Stimulated activated CD4-positive, alpha-beta T cell treated with anti-CD3 and anti-CD28 coated beads, Interleukin-4, amount 100 ng/mL, for 1 hour (primary cell): ENCODE results near the gene ZNF600.
"Not testable (repeated sequence)": the region's sequence is repeated elsewhere in the genome, so short reads cannot be mapped to it uniquely, and the experiment has no call there.

ENCODE experiments used
- DNase-seq: peaks from one replicate; pipeline ENCODE4 v3.0.0-alpha.2; 2020

The ZNF600 gene

DNA sequence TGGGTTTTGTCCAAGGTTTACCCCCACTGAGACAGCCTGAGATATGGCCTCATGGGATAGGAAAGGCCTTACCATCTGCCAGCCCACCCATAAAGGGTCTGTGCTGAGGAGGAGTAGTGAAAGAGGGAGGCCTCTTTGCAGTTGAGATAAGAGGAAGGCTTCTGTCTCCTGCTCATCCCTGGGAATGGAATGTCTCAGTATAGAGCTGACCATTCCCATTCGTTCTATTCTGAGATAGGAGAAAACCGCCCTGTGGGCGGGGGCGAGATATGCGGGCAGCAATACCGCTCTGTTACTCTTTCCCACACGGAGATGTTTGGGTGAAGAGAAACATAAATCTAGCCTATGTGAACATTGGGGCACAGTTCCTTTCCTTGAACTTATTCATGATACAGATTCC, 45.2 kb downstream of the ZNF600 start:
- DNase-seq = not testable (repeated sequence)

DNA sequence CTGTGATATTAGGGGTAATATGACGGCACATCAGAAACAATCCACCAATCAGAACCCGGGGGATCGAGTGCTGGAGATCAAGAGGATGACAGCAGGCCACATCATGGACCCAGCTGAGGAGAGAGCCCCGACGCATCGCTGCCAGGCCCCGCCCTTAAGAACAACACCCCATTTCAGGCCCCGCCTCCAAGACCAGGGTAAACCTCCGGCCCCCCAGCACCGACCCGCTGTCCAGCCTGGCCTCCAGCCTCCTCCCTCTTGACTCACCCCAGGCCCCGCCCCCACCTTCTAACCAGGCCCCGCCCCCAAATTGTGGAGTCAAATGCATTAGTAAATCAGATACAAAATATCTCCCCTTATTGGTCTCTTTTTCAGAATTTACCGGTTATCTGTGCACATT, 47.0 kb downstream of the ZNF600 start:
- DNase-seq = no peak

DNA sequence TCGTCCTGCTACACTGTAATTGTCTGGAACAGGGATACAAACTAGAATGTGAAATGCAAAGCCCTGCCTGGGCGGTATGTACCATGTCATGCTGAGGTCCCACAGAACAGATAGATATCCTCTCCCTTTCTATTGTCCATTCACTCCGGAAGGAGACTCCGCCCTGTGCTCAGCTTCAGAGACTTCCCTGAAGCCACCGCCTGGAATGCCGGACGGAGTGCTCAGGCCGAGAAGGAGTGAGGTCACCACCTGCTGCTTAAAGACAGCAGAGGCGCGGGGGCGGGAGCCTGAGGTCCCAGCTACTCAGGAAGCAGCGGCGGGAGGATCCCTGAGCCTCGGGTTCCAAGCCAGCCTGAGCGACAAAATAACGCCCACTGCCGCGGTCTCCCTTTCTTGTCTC, 50.9 kb downstream of the ZNF600 start:
- no peak for DNase-seq

DNA sequence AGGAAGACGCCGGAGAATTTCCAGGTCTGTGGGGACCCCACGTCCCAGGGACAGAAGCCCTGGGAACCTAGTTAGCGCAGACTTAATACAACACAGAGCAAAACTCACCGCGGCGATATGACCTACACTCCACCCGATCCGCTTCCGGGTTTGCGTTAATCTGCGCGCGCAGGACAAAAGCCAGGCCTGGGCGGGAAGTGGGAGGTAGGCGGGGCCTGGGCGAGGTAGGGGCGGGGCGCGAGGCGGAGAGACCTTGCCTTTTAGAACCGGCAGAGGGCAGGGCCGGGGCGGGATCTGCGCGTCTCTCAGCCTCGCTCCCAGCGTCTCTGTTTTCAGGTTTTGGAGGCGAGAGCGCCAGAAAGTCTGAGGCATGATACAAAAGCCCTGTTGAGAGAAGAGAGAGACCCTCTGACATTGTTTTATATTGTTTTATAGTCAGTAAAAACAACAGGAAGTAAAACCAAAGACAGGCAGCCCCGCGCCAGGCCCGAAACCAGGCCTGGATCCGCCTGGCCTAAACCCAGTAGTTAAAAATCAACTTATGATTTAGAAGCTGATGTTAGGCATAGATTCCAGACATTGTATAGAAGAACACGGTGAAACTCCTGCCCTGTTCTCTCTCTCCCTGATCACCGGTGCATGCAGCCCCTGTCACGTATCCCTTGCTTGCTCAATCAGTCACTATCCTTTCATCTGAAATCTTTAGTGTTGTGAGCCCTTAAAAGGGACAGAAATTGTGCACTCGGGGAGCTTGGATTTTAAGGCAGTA, 51.5 kb downstream of the ZNF600 start, which contains the start of gene ZNF611:
Gene ZNF611, minus strand, starts transcription at position 152 of the 769 bp plus-strand sequence. CDS start 19,150 bp downstream, outside the sequence.
- DNase-seq = peak; percentile 99

DNA sequence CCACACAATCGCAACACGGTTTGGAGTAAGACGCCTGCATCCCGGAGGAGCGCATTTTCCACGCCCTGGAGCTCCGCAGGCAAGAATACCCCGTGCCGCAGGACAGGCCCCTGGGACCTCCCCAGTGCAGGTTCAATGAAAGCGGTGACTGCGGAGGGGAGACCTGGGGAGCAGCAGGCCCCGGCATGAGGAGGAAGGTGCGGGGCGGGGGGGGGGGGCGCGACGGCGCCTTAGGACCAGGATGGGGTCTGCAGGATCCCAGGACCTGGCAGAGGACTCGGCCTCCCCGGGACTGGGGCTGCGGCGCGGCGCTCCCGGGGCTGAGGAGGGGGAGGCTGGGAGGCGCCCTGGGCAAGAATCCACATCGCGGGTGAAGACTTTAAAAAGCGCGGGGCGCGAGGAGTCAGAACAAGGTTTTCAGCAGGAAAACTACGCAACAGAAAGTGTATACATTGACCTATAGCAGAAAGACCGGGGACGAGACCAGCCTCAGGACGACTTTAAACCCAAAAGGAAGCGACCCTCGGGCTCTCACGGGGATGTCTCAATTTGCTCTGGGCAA, 52.2 kb downstream of the ZNF600 start:
- DNase-seq = no peak

DNA sequence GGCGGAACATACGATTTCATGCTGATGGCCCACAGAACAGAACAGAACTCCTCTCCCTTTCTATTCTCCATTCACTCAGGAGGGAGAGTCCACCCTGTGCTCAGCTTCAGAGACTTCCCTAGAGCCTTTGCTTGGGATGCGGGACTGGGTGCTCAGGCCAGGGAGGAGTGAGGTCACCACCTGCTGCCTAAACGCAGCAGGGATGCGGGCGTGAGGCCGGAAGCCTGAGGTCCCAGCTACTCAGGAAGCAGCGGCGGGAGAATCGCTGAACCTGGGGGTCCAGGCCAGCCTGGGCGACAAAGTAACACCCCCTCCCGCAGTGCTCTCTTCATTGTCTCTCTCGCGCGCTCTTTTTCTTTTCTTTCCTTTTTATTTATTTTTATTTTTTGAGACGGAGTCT, 60.5 kb downstream of the ZNF600 start:
- not testable (repeated sequence) for DNase-seq

DNA sequence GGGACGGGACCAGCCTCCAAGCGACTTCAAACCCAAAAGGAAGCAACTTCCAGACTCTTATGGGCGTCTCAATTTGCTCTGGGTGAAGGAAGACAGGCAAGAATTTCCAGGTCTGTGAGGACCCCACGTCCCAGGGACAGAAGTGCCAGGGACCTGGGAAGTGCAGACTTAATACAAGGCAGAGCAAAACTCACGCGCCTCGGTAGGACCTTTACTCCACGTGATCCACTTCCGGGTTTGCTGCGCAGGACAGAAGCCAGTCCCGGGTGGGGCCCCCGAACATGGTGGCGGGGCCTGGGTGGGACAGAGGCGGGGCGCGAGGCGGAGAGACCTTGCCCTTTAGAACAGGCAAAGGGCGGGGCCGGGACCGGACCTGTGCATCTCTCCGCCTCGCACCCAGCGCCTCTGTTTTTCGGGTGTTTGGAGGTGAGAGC, 61.0 kb downstream of the ZNF600 start:
- no peak for DNase-seq

DNA sequence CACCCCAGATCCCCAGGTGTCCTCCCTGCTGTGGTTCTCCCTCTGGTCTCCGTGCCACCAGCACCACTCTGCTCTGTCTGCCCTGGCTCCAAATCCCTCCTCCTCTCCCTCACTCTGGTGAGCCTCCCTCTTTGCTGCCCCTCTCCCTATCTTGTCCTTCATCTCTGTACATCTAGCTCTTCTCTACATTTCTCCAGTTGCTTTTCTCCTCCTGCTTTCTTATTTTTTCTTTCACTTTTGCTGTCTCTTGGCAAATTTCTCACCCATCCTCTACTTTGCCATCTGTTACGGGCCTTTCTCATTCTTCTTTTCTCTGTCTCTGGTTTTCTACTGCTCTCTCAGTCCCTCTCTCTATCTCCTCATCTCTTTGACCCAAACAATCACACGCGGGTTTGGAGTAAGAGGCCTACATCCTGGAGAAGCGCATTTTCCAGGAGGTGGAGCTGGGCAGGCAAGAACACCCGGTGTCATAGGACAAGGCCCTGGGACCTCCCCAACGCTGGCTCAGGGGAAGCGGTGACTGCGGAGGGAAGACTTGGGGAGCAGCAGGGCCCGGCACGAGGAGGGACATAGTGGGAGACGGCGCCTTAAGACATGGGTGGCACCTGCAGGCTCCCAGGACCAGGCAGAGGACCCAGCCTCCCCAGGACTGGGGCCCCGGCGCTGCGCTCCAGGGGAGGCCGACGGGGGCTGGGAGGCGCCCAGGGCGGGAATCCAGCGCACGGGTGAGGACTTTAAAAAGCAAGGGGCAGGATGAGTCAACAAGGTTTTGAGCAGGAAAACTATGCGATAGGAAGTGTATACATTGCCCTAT, 61.7 kb downstream of the ZNF600 start:
- DNase-seq = no peak

DNA sequence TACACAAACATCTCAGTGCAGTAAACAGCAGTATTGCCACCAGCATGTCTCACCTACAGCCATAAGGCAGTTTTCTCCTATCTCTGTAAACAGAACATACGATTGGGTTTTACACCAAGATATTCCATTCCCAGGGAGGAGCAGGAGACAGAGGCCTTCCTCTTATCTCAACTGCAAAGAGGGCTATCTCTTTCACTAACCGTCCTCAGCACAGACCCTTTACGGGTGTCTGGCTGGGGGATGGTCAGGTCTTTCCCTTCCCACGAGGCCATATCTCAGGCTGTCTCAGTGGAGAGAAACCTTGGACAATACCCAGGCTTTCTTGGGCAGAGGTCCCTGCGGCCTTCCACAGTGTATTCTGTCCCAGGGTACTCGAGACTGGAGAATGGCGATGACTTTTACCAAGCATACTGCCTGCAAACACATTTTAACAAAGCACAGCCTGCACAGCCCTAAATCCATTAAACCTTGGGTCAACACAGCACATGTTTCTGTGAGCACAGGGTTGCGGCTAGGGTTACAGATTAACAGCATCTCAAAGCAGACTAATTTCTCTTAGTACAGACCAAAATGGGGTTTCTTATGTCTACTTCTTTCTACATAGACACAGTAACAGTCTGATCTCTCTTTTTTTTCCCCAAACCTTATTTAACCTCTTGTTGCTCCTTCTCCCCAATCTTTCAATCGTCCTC, 62.5 kb downstream of the ZNF600 start:
- not testable (repeated sequence) for DNase-seq

DNA sequence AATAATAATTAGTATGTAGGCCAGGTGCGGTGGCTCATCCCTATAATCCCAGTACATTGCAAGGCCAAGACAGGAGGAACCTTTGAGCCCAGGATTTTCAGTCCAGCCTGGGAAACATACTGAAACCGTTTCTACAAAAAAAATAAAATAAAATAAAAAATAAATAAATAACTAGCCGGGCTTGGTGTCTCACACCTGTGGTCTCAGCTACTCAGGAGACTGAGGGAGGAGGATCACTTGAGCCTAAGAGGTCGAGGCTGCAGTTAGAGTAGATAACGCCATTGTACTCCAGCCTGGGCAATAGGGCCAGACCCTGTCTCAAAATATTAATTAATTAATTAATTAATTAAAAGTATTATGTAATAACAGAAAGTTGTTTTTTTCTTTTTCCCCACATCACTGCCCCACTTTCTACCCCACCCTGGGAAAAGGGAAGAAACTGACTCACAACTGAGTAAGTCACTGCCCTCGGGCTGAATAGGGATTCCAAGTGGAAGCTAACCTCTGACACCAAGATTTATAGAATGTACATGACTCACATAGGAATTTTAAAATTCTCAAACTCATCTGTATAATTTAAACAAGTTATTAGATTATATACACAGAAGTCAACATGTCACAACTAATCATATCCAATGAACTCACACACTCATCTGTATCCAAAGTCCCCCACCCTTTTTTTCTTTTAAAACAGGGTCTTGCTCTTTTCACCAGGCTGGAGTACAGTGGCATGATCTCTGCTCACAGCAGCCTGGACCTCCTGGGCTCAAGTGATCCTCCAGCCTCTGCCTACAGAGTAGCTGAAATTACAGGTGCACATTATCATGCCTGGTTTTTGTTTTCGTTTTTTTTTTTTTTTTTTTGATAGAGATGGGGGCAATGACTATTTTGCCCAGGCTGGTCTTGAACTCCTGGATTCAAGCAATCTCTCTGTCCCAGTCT, 64.3 kb downstream of the ZNF600 start:
- DNase-seq = no peak

DNA sequence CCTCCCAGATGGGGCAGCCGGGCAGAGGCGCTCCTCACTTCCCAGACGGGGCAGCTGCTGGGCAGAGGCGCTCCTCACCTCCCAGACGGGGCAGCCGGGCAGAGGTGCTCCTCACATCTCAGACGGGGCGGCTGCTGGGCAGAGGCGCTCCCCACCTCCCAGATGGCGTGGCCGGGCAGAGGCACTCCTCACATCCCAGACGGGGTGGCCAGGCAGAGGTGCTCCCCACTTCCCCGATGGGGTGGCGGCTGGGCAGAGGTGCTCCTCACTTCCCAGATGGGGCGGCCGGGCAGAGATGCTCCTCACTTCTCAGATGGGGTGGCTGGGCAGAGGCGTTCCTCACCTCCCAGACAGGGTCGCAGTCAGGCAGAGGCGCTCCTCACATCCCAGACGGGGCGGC, 66.0 kb downstream of the ZNF600 start:
- not testable (repeated sequence) for DNase-seq

DNA sequence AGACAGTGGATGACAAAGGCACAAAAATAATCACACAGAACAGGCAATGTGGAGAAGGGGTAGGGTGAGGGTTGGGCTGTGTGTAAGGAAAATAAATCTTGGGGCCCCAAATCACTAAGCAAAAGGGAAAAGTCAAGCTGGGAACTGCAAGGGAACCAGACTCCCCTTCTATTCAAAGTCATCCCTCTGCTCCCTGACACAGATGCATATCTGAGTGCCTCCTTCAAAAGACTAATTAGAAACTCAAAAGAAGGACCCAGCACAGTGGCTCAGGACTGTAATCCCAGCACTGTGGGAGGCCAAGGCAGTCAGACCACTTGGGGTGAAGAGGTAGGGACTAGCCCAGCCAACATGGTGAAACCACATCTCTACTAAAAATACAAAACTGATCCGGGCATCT, 70.1 kb downstream of the ZNF600 start:
- DNase-seq = no peak

DNA sequence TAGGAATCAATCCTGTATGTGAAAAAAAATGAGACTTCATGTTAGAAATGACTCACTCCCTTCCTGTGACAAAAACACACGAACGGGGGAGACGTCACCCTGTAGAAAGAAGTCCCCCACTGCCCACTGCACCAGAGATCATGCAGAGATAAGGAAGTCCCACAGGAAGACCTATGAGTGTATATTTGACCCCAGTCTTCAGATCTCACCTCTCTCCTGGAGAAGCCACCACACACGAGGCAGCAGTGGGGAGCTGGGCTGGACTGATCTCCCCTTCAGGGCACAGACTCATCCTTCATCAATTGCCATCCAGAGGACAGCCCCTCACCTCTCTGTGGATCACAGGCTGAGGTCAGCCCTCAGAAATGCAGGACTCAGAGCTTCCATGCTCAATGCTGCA, 70.7 kb downstream of the ZNF600 start:
- not testable (repeated sequence) for DNase-seq

DNA sequence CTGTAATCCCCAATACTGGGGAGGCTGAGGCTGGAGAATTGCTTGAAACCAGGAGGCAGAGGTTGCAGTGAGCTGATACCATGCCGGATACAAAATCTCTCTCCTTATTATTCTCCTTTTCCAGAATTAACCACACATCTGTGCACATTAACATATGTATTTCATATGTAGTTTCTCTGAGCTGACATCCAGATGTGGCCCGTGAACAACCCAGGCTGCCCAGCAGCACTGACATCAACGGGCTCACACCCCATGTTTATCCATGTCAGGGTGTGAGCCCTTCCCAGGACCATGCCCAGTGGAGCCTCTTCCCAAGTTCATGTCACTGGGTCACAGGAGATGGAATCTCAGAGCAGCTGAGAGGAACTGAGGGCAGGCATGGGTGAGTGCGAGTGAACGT, 71.3 kb downstream of the ZNF600 start:
- DNase-seq = not testable (repeated sequence)
